HG03066 (cell line): ENCODE results near the gene LCE2C.
"Not testable (repeated sequence)": the region's sequence is repeated elsewhere in the genome, so short reads cannot be mapped to it uniquely, and the experiment has no call there.

Experiments used
- ATAC-seq: cut with Tn5 transposase; IDR thresholded peaks from one replicate; pipeline ENCODE4 v1.9.1; 2021; ENCODE audit warnings: low read depth; ENCODE audit not compliant: unreplicated experiment

LCE2C gene, protein sequence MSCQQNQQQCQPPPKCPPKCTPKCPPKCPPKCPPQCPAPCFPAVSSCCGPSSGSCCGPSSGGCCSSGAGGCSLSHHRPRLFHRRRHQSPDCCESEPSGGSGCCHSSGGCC

DNA sequence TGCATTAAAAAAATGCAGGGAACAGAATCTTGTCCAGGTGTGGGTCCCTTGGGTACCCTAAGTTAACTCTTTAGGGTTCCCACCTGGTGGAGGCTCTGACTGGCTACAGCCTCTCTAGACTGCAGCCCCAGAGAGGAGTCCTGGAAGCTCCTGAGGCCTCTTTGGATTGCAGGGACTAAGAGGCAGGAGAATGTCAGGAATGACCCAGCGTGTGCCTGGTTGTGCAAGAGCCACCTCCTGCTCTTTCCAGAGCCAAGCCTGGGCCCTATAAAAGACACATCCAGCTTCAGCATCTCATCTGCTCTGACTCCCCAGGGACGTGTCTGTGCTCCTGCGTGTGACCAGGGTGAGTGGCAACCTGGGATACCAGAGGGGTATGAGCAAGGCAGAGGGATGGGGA, at the start of gene LCE2C:
Gene LCE2C, plus strand, starts transcription at position 297 of the 400 bp plus-strand sequence. CDS start 737 bp downstream, outside the sequence.
- not testable (repeated sequence) for ATAC-seq

DNA sequence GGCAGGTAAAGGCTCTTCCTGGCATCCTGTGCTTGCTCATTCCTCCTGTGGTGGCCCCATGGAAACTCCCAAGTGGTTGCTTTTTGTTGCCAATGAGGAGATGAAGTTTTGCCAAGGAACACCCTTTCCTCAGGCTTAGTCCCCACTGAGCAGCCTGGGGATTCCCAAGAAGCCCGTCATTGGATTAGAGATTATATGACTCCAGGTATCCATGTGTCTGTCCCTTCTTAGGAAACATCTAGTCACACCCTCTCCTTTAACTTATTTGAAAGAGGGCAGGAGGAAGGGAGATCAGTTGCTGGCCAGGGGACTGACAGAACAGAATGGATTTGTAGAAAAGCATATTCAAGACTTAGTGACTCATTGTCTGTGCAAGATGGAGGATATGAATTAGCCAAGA, 48.3 kb upstream of the LCE2C start:
- ATAC-seq, result no peak

DNA sequence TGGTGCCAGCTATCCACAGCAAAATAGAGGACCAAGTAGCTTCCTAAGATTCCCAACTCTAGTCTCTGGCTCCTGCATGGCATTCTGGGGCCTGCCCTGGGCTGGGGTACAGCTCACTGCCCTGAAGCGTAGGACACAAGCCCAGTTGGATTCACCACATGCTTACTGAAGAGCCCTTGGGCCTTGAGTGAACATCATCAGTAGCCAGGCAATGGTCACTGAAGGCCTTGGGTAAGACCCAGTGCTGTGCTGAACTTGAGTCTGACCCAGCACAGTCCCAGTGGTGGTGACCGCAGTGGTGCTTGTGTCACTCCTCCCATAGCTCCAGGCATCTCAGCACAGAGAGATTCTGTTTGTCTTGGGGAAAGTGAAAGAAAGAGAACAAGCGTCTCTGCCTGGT, 44.5 kb upstream of the LCE2C start:
- no peak for ATAC-seq

DNA sequence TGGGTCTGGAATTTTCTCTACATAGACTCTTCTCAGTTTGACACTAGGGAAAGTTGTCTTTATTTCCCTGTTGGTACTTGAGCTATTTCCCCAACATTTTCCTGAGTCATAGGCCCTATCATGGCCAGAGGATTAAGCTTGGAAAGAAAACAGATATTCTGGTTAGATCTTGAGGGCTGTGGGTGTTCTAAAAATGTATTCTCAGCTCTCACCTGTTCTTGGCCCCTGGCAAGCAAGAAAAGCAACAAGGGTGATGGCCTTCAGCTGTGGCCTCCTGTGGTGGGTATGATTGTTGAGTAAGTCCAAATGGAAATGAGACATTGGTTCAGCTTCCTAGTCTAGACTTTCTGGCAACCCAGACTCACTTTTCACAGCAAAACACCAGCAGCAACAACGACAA, 34.7 kb upstream of the LCE2C start:
- ATAC-seq, result no peak

DNA sequence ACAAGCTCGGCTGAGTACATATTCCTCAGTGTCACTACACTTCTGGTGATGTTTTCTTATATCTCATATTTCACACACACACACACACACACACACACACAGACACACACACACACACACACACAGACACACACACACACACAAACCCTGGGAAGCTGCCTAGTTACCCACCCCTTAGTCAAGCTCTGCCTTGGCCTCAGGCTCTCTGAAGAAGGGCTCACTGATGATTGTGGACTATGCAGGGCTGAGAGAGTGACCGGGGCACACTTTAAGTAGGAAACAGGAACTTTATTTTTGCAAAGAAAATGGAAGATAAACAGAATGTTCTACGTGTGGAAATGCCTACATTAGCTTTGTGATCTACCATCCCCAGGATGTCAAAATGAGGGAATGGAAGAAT, 31.1 kb upstream of the LCE2C start:
- ATAC-seq, result no peak

DNA sequence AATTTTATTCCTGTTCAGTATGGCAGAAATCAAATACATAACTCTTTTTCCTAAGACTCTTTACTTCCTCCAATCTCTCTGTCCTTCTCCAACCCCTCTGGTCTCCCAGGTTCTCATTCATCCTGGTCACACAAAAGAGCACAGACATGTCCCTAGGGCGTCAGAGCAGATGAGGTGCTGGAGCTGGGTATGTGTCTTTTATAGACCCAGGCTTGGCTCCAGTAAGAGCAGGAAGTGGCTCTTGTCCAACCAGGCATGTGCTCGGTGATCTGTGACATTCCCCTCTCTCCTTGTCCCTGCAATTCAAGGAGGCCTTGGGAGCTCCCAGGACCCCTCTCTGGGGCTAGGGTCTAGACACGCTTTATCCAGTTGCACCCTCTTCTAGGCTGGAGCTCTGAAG, 29.9 kb upstream of the LCE2C start:
- no peak for ATAC-seq

DNA sequence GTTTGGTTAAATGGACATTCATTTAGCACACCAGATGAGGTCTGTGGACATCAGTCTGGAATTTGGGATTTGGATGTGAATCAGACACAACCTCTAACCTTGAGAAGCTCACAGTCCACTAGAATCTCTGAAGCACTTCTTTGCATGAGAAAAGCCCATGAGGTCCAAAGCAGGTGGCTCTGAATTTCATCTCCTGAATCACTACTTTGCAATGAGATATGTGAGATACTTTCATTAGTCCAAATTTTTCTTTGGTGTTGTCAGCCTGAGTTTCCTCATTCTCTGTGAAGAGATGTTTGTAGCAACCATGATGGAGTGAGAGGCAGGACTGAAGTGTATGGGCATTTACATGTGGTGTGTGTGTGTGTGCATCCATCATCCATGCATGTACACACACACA, 28.4 kb upstream of the LCE2C start:
- ATAC-seq, result no peak

DNA sequence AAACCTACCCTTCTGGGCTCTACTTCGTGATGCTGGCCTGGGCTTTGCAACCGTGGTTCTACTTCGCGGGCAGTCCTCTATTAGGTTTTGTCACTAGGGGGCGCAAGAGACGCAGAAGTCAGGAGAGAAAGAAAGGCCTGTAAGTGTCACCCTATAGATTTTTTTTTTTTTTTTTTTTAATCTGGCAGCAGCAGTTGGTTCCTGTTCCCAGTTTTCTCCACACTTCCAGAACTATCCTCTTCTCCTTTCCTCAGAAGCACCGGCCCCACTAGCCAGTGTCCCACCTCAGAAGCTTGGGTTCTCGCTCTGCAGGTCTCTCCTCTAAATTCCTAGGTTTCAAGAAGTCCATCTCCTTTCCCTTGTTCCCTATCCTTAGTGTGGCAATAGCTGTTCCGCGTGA, 21.0 kb upstream of the LCE2C start:
- no peak for ATAC-seq

DNA sequence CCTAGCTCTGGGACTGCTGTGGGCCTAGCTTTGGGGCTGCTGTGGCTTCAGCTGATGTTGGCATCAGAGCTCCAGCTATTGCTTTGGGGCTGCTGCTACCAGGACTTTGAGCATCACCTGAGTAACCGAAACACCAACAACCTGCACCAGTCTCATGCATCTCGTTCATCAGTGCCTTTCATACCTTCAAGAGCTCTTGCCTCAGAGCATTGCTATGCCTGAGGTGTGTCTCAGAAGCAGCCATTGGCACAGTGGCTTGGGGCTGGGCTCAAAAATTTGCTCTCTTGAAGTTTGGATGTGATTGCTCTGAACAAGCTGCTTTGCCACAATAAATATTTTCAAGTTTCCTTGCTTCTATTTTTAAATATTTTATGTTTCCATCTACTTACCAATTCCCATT, 18.6 kb upstream of the LCE2C start:
- no peak for ATAC-seq

DNA sequence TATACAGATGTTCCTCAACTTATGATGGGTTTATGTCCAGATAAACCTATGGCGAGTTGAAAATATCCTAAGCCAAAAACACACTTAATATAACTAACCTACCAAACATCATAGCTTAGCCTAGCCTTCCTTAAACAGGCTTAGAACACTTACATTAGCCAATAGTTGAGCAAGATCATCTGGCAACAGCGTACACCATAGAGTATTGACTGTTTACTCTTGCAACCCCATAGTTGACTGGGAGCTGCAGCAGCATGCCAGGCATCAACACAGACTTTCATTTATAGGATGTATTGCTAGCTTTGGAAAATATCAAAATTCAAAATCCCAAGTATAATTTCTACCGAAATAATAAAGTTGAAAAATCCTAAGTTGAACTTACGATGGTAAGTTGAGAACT, 17.4 kb upstream of the LCE2C start:
- ATAC-seq, result no peak

DNA sequence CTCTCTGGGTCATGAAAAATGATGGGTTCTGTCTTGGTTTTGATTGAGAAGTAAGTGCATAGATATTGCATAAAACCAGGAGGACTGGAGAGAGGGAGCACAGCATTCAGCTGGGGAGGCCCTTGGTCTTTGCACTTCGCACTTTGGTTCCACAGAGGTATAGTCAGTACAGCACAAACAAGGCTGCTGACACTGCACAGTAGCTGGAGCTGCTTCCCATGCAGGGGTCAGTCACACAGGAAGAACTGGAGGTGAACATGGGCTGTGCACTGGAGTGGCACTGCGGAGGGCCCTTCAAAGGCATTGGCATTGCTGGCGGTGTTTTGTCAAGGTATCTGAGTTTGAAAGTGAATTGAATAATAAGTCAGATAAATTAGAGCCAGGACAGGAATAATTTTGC, 16.4 kb upstream of the LCE2C start:
- ATAC-seq, result no peak

DNA sequence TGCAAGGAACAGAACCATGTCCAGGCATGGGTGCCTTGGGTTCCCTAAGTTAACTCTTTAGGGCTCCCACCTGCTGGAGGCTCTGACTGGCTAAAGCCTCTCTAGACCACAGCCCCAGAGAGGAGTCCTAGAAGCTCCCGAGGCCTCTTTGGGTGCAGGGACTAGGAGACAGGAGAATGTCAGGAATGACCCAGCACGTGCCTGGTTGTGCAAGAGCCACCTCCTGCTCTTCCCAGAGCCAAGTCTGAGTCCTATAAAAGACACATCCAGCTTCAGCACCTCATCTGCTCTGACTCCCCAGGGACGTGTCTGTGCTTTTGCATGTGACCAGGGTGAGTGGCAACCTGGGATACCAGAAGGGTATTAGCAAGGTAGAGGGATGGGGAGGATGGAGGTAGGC, 12.0 kb upstream of the LCE2C start, which contains the start of gene LCE2D:
Gene LCE2D, plus strand, starts transcription at position 283 of the 400 bp plus-strand sequence. CDS start 726 bp downstream, outside the sequence.
- ATAC-seq, result no peak

DNA sequence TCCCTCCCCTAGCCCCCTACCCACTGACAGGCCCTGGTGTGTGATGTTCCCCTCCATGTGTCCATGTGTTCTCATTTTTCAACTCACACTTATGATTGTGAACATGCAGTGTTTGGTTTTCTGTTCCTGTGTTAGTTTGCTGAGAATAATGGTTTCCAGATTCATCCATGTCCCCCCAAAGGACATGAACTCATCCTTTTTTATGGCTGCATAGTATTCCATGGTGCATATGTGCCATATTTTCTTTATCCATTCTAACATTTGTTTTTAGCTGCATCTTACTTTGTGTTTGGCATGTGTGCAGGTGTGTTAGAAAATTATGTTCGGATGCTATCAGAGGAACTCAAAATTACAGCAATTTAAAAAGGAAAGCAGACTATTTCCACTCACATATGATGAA, 8.9 kb upstream of the LCE2C start:
- not testable (repeated sequence) for ATAC-seq

DNA sequence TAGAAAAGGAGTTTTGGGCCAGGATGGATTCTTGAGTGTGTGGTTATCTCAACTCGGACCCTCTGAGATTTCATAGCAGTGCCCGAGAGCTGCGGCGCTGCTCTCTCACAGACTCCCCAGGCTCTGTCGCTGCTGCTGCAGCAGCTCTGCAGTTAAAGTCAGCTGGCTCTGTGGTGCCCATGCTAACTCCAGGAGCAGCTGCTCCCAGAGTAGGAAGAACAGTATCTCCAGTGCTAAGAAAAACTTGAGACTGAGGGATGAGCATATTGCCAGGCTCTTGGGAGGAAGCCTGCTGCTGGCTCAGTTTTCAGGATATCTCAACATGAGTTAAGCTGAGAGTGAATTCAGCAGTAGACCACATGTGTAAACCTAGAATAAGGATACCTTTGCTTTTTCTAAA, 7.4 kb upstream of the LCE2C start:
- no peak for ATAC-seq

DNA sequence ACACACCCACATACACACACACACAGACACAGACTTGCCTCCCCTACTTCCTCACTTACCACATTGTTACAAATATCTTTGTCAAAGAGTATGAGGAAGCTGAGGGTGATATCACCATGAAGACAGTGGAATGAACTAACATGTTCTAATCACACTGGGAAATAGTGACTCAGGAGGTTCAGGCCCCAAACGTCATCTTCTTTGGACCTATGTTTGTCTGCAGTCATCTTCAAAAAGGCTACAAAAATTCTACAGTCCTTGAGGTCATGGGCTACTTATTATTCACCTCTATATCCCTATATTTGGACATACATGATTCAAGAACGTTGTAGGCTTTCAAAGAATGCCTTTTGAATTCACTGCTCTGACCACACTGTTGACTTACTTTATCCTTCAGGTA, 2.1 kb upstream of the LCE2C start:
- ATAC-seq, result no peak

DNA sequence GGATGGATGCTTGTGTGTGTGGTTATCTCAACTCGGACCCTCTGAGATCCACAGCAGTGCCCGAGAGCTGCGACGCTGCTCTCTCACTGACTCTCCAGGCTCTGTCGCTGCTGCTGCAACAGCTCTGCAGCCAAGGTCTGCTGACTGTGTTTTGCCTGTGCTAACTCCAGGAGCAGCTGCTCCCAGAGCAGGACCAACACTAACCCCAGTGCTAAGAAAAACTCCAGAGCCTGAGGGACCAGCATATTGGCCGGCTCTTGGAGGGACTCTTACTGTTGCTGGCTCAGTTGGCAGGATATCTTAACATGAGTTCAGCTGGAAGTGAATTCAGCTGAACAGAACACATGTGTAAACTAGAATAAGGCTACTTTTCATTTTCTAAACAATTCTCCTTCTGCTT, 4.4 kb downstream of the LCE2C start:
- ATAC-seq, result no peak

DNA sequence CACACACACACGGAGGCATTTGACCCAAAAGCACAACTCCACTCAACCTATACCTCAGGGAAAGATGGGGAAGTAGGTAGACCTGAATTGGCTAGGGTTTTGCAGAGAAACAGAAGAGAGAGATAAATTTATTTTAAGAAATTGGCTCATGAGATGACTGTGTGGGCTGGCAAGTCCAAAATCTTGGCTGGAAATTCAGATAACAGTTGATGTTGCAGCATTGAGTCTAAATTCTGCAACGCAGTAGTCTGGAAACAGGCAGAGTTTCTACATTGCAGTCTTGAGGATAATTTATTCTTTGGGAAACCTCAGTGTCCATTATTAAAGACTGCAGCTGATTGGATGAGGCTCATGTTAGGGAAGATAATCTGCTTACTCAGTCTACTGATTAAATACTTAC, 6.5 kb downstream of the LCE2C start:
- ATAC-seq, result no peak

DNA sequence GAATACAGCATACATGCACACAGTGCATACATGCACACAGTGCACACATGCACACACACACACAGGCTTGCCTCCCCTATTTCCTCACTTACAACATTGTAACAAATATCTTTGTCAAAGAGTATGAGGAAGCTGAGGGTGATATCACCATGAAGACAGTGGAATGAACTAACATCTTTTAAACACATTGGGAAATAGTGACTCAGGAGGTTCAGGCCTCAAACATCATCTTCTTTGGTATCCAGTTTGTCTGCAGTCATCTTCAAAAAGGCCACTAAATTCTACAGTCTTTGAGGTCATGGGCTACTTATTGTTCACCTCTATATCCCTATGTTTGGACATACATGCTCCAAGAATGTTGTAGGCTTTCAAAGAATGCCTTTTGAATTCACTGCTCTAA, 8.8 kb downstream of the LCE2C start:
- no peak for ATAC-seq

DNA sequence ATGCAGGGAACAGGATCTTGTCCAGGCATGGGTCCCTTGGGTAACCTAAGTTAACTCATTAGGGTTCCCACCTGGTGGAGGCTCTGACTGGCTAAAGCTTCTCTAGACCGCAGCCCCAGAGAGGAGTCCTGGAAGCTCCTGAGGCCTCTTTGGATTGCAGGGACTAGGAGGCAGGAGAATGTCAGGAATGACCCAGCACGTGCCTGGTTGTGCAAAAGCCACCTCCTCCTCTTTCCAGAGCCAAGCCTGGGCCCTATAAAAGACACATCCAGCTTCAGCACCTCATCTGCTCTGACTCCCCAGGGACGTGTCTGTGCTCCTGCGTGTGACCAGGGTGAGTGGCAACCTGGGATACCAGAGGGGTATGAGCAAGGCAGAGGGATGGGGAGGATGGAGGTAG, 10.7 kb downstream of the LCE2C start, which contains the start of gene LCE2B:
Gene LCE2B, plus strand, starts transcription at position 301 of the 400 bp plus-strand sequence. CDS start 721 bp downstream, outside the sequence.
- not testable (repeated sequence) for ATAC-seq

DNA sequence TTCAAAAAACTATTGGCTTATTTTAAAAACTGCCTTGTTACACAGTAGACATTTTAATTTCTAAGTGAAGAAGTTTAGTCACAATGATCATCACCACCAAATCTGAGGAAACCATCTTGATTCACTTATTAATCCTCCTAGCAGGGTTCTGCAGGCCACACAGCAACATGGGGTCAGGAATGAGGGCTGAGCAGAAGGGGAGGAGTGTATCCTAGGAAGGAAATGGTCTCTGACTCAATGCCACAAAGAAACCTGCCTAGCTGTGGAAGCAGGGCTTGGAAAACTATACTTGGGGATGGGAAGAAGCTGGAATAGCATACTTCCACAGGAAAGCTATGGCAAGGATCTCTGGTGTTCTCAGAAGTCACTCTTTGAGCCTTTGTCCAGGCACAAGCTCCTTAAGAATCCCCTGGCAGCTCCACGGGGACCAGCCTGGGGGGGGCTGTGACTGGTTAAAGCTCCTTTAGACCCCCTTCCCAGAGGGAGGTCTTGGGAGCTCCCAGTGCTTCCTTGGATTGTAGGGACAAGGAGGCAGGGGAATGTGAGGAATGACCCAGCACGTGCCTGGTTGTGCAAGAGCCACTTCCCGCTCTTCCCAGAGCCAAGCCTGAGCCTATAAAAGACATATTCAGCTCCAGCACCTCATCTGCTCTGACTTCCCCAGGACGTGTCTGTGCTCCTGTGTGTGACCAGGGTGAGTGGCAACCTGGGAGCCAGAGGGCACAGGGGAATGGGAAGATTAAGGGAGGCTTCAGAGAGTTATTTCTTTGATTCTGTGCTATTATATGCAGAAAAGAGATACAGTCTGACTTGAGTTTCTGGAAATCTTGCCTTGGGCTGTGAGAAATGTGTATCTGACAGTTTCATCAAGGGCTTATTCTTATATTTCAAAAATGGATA, 22.9 kb downstream of the LCE2C start, which contains the start of gene LCE2A:
Gene LCE2A, plus strand, starts transcription at position 645 of the 900 bp plus-strand sequence. CDS start 557 bp downstream, outside the sequence.
- ATAC-seq, result no peak

DNA sequence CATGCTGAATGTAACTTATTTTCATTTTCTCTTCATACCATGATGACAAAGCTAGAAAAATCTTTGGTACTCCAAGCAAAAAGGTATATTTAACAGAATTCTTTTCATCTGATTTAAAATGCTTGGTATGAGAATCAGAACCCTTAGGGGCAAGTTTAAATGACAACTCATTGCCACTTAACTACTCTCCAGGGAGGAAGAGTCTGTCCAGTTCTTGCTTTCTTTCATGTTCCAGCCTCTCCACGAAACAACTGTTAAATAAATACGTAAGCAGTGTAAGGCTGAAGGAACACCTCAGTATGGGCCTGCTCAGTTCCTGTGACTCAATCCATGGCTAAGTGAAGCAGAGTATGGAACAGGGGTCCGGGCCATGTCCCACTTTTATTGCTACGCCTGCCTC, 24.7 kb downstream of the LCE2C start:
- ATAC-seq, result no peak

DNA sequence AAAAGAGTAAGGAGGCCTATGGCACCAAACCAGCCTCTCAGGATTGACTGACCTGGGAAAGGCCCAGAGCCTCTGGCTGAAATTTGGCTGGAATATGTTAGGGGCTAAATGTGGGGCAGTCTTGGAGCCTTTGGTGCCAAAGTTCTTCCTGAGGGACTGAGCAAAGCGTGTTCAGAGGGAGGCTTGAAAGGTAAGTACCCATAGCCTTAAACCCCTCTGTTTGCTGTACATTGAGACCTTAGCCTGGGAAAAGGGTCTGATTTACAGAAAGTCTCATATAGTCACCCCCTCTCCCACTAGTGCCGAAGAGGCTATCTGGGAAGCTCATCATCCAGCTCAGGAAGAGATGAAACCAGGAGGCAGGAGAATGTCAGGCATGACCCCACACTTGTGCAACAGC, 32.8 kb downstream of the LCE2C start, which contains the start of gene LCE4A:
Gene LCE4A, plus strand, starts transcription at position 301 of the 400 bp plus-strand sequence. CDS start 916 bp downstream, outside the sequence.
- no peak for ATAC-seq
